ENCODE measurements around the gene EXOC8. TPM values are rescaled to one million over a fixed set of nuclear protein-coding genes. Genes with fewer than 3 reads are reported as not detected.

Gene EXOC8
- total and polyA plus RNA-seq, 2 donors (not counting 1 experiment from before 2014, with no cell fraction given): 10.0 to 32.6 TPM

DNA sequence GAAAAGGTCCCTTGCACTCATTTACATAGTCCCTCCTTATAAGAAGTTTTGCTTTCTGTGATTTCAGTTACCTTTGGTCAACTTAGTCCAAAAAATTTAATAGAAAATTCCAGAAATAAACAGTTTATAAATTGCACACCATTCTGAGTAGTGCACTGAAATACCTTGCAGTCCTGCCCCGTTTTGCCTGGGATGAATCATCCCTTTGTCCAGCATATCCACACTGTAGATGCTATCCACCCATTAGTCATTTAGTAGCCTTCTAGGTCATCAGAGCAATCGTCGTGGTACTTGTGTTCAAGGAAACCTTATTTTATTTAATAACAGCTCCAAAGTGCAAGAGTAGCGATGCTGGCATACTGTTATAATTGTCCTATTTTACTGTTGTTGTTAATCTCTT lies 38.4 kb upstream of the EXOC8 start:
- DNase-seq (no peak), ATAC-seq (ENCODE audit: low read depth) (no peak)
- H3K27me3 Mint-ChIP-seq: no peaks in the 10 kb centered on the region
- H4K20me1 ChIP-seq (ENCODE audit: control insufficient read depth, insufficient read depth, low read length, poor library complexity, severe bottlenecking): peaks cover 32% of the 10 kb centered on the region
- peaks cover 29% of the 10 kb centered on the region for H3K79me2 ChIP-seq (ENCODE audit: control insufficient read depth, insufficient read depth, low read length)
- CTCF ChIA-PET: no interaction called here
- POLR2A ChIA-PET: no interaction called here
- no peaks in the 10 kb centered on the region for H3K9me3 Mint-ChIP-seq (ENCODE audit: insufficient read depth)
- no peak overlapping the region for H3K27ac Mint-ChIP-seq
- H3K9me3 ChIP-seq (ENCODE audit: control extremely low read depth in 1 of 3, control insufficient read depth in 2 of 3, insufficient read depth in 1 of 3, low read length in 2 of 3): no peaks in the 10 kb centered on the region
- H3K27ac ChIP-seq (ENCODE audit: low read length in 2 of 2): no peak overlapping the region
- no peak overlapping the region for H3K9ac ChIP-seq (ENCODE audit: low read length)
- H3K4me1 Mint-ChIP-seq: peaks cover 25% of the 10 kb centered on the region
- H3K4me3 ChIP-seq (ENCODE audit: control extremely low read depth in 1 of 5, extremely low read depth in 1 of 5, insufficient read depth in 1 of 5, low read depth in 2 of 5, low read length in 4 of 5): no peak overlapping the region
- no peaks in the 10 kb centered on the region for H3K27me3 ChIP-seq (replicated peaks in 1 of 4; ENCODE audit: control extremely low read depth in 1 of 4, control insufficient read depth in 3 of 4, insufficient read depth in 4 of 4, low read length in 3 of 4)
- no peak overlapping the region for H2AFZ ChIP-seq (ENCODE audit: insufficient read depth, low read depth, low read length, poor library complexity, severe bottlenecking)
- no peak overlapping the region for H3K4me2 ChIP-seq (replicated peaks; ENCODE audit: low read depth, low read length, poor library complexity, severe bottlenecking)
- WGBS (ENCODE audit: insufficient coverage): 100% methylated on average over 1 of the region's 4 CpGs
- H3K4me3 Mint-ChIP-seq: no peak overlapping the region
- TF ChIP-seq, protein P1, sequence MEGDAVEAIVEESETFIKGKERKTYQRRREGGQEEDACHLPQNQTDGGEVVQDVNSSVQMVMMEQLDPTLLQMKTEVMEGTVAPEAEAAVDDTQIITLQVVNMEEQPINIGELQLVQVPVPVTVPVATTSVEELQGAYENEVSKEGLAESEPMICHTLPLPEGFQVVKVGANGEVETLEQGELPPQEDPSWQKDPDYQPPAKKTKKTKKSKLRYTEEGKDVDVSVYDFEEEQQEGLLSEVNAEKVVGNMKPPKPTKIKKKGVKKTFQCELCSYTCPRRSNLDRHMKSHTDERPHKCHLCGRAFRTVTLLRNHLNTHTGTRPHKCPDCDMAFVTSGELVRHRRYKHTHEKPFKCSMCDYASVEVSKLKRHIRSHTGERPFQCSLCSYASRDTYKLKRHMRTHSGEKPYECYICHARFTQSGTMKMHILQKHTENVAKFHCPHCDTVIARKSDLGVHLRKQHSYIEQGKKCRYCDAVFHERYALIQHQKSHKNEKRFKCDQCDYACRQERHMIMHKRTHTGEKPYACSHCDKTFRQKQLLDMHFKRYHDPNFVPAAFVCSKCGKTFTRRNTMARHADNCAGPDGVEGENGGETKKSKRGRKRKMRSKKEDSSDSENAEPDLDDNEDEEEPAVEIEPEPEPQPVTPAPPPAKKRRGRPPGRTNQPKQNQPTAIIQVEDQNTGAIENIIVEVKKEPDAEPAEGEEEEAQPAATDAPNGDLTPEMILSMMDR (IDR thresholded peaks at IDR 0.05): no peak
- TF ChIP-seq EZH2 (IDR thresholded peaks at IDR 0.05; ENCODE audit: borderline replicate concordance, insufficient read depth, low read depth, low read length, poor library complexity, severe bottlenecking): no peak
- intact Hi-C loops (cut with micrococcal nuclease): no loop called here
- H3K4me1 ChIP-seq (ENCODE audit: control insufficient read depth in 2 of 2, insufficient read depth in 2 of 2, low read length in 2 of 2): peaks cover 0 to 3% of the 10 kb centered on the region in 2 donors
- peaks cover 1 to 6% of the 10 kb centered on the region in 2 experiments for H3K36me3 ChIP-seq (replicated peaks in 1 of 2; ENCODE audit: control extremely low read depth in 1 of 2, control insufficient read depth in 1 of 2, extremely low read depth in 1 of 2, insufficient read depth in 2 of 2, low read length in 1 of 2)

DNA sequence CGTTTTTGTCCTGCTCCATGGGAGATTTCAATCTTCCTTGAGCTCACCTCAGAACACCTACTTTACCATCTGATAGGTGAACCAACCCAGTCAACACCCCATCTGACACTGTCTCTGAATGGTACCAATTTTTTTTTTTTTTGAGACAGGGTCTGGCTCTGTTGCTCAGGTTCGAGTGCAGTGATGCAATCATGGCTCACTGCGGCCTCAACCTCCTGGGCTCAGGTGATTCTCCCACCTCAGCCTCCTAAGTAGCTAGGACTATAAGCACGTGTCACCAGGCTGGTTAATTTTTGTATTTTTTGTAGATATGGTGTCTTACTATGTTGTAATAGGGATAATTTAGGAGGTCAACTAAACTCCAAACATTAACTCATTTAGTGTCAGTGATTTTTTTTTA lies 36.7 kb upstream of the EXOC8 start:
- CTCF ChIA-PET: interaction anchor here (1.2 kb wide), 1 partner anchor 15 kb away, joined by 3 read pairs; no protein-coding TSS in a partner anchor
- 96% methylated on average over 3 of the region's 4 CpGs for WGBS (ENCODE audit: insufficient coverage)

More for the DNA sequence above, 36.7 kb upstream of the EXOC8 start:
- H3K27me3 Mint-ChIP-seq: no peaks in the 10 kb centered on the region
- intact Hi-C loops (cut with micrococcal nuclease): loop anchor here (5.0 kb wide), 1 partner anchor 48 kb away; the partner anchor contains the start of gene EGLN1
- Histone ChIP-seq H3K4me2 (replicated peaks; ENCODE audit: low read depth, low read length, poor library complexity, severe bottlenecking) (no peak overlapping the region), H4K20me1 (ENCODE audit: control insufficient read depth, insufficient read depth, low read length, poor library complexity, severe bottlenecking) (peaks cover 24% of the 10 kb centered on the region), H3K4me1 (ENCODE audit: control insufficient read depth in 2 of 2, insufficient read depth in 2 of 2, low read length in 2 of 2) (peaks cover 0 to 3% of the 10 kb centered on the region in 2 donors), H3K4me3 (ENCODE audit: control extremely low read depth in 1 of 5, extremely low read depth in 1 of 5, insufficient read depth in 1 of 5, low read depth in 2 of 5, low read length in 4 of 5) (no peak overlapping the region), H3K36me3 (replicated peaks in 1 of 2; ENCODE audit: control extremely low read depth in 1 of 2, control insufficient read depth in 1 of 2, extremely low read depth in 1 of 2, insufficient read depth in 2 of 2, low read length in 1 of 2) (peaks cover 4 to 13% of the 10 kb centered on the region in 2 experiments), H3K9ac (ENCODE audit: low read length) (no peak overlapping the region), H3K27ac (ENCODE audit: low read length in 2 of 2) (no peak overlapping the region), H3K27me3 (replicated peaks in 1 of 4; ENCODE audit: control extremely low read depth in 1 of 4, control insufficient read depth in 3 of 4, insufficient read depth in 4 of 4, low read length in 3 of 4) (no peaks in the 10 kb centered on the region), H3K9me3 (ENCODE audit: control extremely low read depth in 1 of 3, control insufficient read depth in 2 of 3, insufficient read depth in 1 of 3, low read length in 2 of 3) (no peaks in the 10 kb centered on the region), H3K79me2 (ENCODE audit: control insufficient read depth, insufficient read depth, low read length) (peaks cover 14% of the 10 kb centered on the region), H2AFZ (ENCODE audit: insufficient read depth, low read depth, low read length, poor library complexity, severe bottlenecking) (no peak overlapping the region)
- ATAC-seq (ENCODE audit: low read depth) (no peak), DNase-seq (no peak)
- no peaks in the 10 kb centered on the region for H3K9me3 Mint-ChIP-seq (ENCODE audit: insufficient read depth)
- H3K4me1 Mint-ChIP-seq: peaks cover 18% of the 10 kb centered on the region
- POLR2A ChIA-PET: interaction anchor here (0.6 kb wide), 1 partner anchor 221 kb away, joined by 4 read pairs; no protein-coding TSS in a partner anchor
- no peak overlapping the region for H3K4me3 Mint-ChIP-seq
- H3K27ac Mint-ChIP-seq: no peak overlapping the region
- no peak for TF ChIP-seq EZH2 (IDR thresholded peaks at IDR 0.05; ENCODE audit: borderline replicate concordance, insufficient read depth, low read depth, low read length, poor library complexity, severe bottlenecking)
- TF ChIP-seq, protein P1 (IDR thresholded peaks at IDR 0.05): no peak

Data from B cell (primary cell).